Right kidney (tissue), 9 donors: ENCODE measurements around the gene IL22RA1.

Experiments used
- DNase-seq: peaks from one replicate; pipeline ENCODE4 v3.0.0-alpha.2; 2016
- long read RNA-seq, 8 donors: transcript quantifications; one replicate each; lab custom pipeline, GENCODE V29; 2026

Gene IL22RA1, protein sequence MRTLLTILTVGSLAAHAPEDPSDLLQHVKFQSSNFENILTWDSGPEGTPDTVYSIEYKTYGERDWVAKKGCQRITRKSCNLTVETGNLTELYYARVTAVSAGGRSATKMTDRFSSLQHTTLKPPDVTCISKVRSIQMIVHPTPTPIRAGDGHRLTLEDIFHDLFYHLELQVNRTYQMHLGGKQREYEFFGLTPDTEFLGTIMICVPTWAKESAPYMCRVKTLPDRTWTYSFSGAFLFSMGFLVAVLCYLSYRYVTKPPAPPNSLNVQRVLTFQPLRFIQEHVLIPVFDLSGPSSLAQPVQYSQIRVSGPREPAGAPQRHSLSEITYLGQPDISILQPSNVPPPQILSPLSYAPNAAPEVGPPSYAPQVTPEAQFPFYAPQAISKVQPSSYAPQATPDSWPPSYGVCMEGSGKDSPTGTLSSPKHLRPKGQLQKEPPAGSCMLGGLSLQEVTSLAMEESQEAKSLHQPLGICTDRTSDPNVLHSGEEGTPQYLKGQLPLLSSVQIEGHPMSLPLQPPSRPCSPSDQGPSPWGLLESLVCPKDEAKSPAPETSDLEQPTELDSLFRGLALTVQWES
- long read RNA-seq, donor 1, result 0 reads
- long read RNA-seq, donor 2, partial matches to known transcripts, result 0 of 1 reads
- long read RNA-seq, donor 2, other reads (novel, unspliced or antisense), result 0 of 1 reads
- long read RNA-seq, donor 3, result 0 reads
- long read RNA-seq, donor 4, result 0 reads
- long read RNA-seq, donor 5, partial matches to known transcripts, result 0 of 2 reads
- long read RNA-seq, donor 5, other reads (novel, unspliced or antisense), result 0 of 2 reads
- long read RNA-seq, donor 6, partial matches to known transcripts, result 0 of 1 reads
- long read RNA-seq, donor 6, other reads (novel, unspliced or antisense), result 0 of 1 reads
- long read RNA-seq, donor 7, partial matches to known transcripts, result 0 of 2 reads
- long read RNA-seq, donor 7, other reads (novel, unspliced or antisense), result 0 of 2 reads
- long read RNA-seq, donor 8, partial matches to known transcripts, result 0 of 1 reads
- long read RNA-seq, donor 8, other reads (novel, unspliced or antisense), result 0 of 1 reads

- no peak for DNase-seq
These were observed at the start of gene IL22RA1 for GRCh38 chr1:24142546-24143534. Gene IL22RA1 (minus strand): TSS chr1:24143140. CDS start chr1:24143082, 58 bp downstream.

DNA sequence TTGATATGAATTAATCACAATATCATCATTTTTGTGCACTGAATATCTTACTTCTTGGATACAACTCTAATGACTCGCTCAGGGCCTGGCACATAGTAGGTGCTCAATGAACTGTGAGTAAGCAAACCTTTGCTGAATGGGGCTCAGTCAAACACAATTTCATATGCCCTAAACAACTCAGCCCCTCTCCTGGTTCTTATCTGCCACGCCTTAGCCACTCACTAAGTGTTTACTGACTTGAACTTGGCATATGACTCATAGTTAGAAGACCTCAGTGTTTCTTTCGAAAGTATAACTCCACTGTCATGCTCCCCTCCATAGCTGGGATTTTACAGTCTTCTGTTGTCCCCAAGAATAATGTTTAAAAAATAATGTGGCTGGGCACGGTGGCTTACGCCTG, 48.9 kb upstream of the IL22RA1 start:
- DNase-seq, result no peak

- DNase-seq, result no peak
These were observed 48.1 kb upstream of the IL22RA1 start for GRCh38 chr1:24190983-24191461.

GRCh38 chr1:24189528-24189927, 46.6 kb upstream of the IL22RA1 start:
- no peak for DNase-seq

GRCh38 chr1:24186993-24187790, 44.3 kb upstream of the IL22RA1 start, which contains the start of gene IFNLR1:
Gene IFNLR1 (minus strand): TSS chr1:24187289. CDS start chr1:24187248, 41 bp downstream.
- DNase-seq, result peak; percentile 74

- DNase-seq, result no peak
These were observed 43.7 kb upstream of the IL22RA1 start for GRCh38 chr1:24186711-24186992.

DNA sequence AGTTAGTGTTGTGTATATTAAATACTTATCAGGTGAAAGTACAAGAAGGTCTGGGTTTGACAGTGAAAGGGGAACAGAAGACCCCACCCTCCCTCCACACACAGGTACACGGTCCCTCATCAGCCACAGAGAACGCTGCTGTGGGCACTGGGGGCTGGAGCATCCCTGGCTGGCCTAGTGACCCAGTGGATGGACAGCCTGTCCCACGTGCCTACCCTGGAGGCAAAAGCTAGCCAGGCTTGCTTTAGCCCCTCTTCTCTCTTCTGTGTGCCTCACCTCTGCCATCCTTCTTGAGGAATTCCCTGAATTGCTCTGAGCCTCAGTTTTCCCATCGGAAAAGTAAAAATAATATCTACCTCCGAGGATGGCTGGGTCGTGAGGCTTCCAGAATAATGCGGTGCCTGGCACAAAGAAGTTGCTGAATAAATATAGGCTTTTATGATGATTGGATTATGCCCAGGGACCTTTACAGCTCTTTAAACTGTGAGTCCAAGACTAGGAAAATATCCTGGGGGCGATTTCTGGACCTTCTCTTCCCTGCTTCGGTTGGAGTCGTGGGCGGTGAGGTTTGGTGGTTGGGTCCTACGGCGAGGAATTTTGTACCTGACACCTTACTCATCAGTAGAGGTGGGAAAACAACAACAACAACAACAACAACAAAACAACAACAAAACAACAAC, 43.2 kb upstream of the IL22RA1 start:
- no peak for DNase-seq

- DNase-seq, result no peak
These were observed 42.1 kb upstream of the IL22RA1 start for GRCh38 chr1:24185076-24185475.

- DNase-seq, result no peak
These were observed 39.1 kb upstream of the IL22RA1 start for GRCh38 chr1:24182061-24182460.

DNA sequence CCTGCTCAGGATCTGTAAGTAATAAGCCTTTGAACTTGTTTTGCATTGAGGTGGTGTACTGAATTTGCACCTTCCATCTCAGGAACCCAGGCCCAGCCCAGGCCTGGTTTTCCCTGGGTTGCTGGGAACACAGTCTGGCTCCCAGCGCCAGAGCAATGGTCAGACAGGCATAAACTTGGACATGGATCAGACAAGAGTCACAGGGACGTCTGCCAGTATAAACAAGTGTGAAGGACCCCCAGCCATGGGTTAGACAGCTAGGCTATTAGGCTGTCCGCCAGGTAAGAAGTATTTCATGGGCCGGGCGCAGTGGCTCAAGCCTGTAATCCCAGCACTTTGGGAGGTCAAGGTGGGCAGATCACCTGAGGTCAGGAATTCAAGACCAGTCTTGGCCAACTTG, 38.7 kb upstream of the IL22RA1 start:
- no peak for DNase-seq

DNA sequence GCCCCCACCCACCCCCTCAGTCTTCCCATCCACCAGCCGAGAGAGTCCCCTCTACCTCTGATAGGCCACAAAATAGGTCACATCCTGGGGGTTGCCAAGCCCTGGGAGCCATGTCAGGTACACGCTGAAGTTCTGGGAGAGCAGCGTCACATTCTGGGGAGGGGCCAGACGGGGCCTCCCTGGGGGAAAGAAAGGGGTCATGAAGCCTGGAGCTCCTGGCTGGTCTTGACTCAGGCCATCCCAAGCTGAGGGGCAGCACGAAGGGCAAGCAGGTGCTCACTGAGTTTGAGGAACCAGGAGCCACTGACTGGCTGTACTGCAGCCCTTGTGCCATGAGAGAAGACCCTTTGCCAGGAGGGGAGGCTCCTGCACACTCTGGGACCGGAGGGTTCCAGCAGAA, 37.7 kb upstream of the IL22RA1 start:
- no peak for DNase-seq

GRCh38 chr1:24179251-24179840, 36.4 kb upstream of the IL22RA1 start:
- no peak for DNase-seq

GRCh38 chr1:24178407-24178806, 35.5 kb upstream of the IL22RA1 start:
- no peak for DNase-seq

- no peak for DNase-seq
These were observed 34.2 kb upstream of the IL22RA1 start for GRCh38 chr1:24177161-24177560.

- no peak for DNase-seq
These were observed 32.3 kb upstream of the IL22RA1 start for GRCh38 chr1:24175033-24175755.

DNA sequence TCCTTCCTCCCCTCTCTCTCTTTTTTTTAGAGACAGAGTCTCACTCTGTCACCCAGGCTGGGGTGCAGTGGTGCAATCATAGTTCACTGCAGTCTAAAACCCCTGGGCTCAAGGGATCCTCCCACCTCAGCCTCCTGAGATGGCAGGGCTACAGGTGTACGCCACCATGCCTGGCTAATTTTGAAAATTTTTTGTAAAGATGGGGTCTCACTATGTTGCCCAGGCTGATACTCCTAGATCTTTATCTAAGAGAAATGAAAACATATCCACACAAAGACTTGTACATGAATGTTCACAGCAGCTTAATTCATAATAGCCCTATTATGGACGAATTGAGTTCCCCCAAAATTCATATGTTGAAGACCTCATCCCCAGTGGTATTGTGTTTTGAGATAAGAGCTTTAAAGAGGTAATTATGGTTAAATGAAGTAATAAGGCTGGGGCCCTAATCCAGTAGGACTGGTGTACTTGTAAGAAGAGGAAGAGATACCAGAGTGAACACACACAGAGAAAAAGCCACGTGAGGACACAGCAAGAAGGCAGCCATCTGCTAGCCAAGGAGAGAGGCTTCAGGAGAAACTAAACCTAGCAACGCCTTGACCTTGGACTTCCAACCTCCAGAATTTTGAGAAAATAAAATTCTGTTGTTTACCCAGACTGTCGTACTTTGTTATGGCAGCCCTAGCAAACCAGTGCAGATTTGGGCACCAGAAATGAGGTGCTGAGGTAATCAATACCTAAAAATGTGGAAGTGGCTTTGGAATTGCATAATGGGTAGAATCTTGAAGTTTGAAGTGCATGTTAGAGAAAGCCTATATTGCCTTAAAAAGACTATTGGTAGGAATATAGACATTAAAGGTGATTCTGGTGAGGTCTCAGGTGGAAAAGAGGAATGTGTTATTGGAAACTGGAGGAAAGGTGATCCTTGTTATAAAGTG, 31.0 kb upstream of the IL22RA1 start:
- no peak for DNase-seq

DNA sequence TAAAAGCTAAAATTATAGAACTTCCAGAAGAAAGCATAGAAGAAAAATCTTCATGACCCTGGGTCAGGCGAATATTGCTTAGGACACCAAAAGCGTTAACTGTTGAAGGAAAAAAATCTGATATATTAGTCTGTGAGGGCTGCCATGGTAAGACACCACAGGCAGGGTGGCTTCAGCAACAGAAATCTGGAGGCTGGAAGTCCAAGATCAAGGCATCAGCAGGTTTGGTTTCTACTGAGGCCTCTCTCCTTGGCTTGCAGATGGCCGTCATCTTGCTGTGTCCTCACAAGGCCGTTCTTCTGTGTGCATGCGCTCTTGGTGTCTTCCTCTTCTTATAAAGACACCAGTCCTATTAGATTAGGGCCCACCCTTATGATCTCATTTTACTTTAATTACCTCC, 29.7 kb upstream of the IL22RA1 start:
- DNase-seq, result no peak

DNA sequence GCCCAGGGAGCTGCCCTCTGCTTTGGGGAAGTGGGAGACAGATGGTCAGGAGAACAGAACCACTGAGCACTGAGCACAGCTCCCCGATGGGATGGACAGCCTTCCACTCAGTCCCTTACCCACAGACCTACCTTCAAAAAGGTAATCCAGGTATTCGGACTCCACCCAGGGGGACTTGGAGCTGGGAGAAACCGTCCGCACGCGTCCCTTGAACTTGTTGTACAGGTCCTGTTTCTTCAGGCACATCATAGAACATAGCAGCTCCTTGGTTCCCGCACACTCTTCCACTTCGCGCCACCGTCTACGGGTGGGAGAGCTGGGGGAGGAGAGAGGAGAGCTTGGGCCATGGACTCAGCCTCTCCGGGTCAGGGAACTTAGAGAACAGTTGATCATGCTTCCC, 26.3 kb upstream of the IL22RA1 start:
- no peak for DNase-seq
